Myocyte (in vitro differentiated cells): Measurements from ENCODE around the gene PTPRS. TPM values are rescaled to one million over a fixed set of nuclear protein-coding genes. Genes with fewer than 3 reads are reported as not detected.
A peak's percentile ranks its signal among the peaks of the same experiment; 100 is the strongest.

Source experiments
- DNase-seq: peaks from one replicate; pipeline ENCODE4 v3.0.0-alpha.2; 2012; ENCODE audit warnings: low read depth
- total RNA-seq: library from RNA; depleted of rRNA; stranded (reverse); fragments of >200 nt; gene quantifications from 2 replicates; pipeline ENCODE4 v1.2.3, GENCODE V29; 2014

The PTPRS gene
- total RNA-seq, 1 donor from 2014 or later: 104 TPM

DNA sequence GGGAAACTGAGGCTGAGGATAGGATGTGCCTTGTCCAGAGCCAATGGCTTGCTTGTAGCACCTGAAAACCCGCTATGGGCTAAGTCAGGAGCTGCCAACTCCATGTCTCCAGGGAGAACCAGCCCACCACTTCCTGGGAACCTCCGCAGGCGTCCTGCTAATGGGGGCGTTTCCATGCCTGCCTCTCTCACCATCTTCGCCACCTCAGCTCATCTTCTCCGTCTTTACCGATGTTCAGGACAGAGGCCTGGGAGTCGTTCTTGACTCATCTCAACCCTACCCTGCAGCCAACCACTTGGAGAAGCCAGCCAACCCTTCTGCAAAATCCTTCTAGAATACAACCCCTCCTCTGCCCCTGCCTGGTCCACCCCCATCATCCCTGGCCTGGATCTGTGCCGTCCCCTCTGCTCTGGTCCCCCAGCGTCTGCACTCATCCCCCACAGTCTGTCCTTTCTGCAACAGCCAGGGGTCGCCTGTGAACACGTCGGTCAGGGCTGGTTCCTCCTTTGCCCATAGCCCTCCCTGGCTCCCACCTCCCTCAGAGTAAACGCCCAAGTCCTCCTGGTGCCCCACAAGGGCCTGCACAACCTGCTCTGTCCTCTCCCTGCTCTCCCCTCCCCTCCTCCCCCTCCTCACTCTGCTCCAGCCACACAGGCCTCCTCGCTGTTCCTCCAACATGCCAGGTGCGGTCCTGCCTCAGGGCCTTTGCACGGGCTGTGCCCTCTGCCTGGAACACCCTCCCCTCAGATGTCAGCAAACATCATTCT is 31.0 kb downstream of the PTPRS start:
- DNase-seq: no peak

DNA sequence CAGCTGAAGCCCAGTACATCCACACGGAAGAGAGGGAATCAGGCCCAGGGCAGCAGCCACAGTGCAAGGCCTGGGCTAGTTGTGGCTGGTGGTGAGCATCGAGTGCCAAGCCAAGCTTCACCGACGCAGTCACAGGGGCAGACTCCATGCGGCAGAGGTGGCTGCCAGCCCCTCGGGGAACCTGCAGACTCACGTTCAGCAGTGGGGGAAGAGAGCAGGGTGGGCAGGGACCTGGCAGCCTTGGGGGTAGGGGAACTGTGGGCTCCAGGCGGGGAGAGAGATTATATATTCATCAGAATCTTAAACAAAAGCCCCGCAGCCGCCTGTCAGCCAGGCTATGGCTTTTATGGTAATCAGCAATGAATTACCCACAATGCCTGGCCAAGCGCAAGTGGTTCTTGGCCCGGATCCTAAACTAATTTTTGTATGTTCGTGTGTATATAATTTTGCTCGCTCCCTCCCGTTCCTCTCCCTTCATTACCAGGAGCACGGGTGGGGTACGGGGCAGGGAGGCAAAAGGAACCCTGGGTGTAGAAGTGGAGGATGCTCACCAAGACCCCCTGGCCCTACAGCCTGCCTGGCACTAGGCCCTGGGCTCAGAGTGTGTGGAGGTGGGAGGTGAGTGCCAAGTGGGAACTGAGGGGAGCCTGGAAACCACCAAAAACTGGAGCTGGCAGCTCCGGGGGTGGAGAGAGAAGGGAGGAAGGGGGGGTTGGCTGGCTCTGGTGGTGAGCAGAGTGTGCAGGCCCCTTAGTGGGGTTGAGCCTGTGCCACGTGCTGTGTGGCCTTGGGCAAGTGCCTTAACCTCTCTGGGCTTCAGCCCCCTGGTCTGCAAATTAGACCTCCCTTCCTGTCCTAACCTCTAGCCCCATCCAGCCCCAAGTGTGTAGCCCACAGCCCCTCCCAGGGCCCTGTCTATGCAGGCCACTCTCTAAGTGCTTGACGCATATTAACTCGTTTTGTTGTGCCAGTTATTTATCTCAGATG is 31.9 kb downstream of the PTPRS start:
- peak; percentile 49 for DNase-seq

DNA sequence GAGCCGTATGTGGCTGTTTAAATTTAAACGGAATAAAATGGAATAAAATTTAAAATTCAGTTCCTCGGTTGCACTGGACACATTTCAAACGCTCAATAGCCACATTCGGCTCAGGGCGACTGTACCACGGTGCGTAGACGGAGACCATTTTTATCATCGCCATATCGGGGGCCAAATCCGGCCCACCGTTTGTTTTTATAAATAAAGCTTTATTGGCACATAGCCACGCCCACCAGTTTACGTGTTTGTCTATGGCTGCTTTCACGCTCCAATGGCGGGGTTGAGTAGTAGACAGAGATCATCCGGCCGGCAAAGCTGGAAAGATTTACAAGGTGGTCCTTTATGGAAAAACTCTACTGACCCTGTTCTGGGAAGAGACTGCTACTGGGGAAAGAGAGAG is 33.0 kb downstream of the PTPRS start:
- no peak for DNase-seq

DNA sequence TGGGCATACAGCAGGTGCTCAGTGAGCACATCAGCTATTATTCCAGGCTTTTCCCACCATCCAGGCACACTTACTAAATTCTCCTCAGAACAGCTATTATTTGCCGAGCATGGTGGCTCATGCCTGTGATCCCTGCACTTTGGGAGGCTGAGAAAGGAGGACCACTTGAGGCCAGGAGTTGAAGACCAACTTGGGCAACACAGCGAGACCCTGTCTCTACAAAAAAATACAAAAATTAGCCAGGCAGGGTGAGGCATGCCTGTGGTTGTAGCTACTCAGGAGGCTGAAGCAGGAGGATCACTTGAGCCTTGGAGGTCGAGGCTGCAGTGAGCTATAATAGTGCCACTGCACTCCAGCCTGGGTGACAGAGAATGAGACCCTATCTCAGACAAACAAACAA is 35.4 kb downstream of the PTPRS start:
- DNase-seq: no peak

DNA sequence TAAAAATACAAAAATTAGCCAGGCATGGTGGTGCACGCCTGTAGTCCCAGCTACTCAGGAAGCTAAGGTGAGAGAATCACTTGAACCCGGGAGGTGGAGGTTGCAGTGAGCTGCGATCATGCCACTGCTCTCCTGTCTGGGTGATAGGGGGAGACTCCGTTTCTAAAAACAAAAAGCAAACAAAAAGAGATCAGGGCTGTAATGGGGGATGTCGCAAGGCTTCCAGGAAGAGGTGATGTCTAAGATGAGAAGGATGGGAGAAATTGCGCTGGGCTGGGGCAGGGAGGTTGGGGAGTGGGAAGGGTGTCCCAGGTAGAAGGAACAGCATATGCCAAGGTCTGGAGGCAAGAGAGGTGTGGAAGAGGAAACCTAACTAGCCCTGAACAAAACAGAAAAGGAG is 36.1 kb downstream of the PTPRS start:
- DNase-seq: no peak

DNA sequence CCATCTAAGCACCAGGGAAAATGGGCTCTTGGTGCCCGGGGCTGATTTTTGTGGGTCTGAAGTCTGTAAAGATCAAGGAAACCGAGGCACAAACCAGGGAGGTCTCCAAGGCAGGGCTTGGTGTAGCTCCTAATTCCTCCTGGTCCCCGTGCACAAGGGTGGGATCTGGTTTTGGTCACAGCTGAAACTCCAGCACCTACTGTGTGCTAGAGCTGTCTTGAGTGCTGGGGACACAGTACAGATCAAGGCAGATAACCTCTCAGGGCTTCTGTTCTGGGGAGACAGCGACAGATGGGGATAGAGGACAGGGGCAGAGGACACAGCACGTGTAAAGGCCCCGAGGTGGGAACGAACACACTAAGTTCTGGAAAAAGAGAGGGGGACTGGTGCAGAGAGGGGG is 37.4 kb downstream of the PTPRS start:
- DNase-seq: no peak

DNA sequence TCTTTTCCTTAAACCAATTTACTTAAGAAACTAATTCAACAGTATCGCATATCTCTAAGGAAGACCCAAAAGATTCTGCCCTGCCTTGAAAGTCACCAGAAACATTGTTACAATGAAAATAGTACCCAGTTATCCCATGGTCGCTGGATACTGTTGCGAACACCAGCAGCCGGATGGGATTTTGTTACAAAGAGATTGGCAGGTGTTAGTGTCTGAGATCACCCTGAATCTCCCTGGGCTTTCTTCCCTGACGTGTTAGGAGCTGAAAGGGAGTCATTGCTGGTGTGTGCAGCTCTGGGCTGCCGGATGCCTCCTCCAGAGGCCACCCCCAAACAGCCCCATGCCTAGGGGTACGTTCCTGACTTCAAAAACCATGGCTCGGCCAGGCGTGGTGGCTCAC is 38.2 kb downstream of the PTPRS start:
- peak; percentile 60 for DNase-seq

DNA sequence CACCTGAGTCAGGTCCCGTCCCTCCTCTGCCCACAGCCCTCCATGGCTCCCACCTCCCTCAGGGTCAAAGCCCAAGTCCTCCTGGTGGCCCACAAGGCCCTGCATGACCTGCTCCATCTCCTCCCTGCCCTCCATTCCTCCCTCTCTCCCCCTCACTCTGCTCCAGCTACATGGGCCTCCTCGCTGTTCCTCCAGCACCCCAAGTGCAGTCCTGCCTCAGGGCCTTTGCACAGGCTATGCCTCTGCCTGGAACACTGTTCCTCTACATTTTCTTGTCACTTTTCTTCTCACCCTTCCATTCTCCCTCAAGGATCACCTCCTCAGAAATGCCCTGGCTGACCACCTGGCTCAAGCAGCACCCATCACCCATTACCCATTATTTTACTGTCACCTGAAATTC is 41.5 kb downstream of the PTPRS start:
- no peak for DNase-seq

DNA sequence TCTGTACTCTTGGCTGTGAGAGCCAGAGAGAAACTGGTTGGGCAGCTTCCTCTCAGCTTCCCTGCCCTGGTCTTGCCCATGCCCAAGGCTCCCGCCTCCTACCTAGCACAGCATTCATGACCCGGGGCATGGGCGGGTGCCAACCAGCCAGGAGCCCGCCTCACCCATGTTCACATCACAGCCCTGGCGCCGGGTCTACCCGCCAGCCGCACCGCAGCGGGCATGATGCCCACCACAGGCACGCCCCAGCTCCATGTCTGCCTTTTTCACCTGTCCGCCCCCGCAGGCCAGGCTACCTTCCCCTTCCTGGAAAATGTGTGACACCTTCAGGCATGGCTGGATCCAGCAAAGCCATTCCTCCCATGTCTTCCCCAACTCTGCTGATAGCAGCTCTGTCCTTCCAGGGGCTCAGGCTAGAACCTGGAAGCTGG is 42.1 kb downstream of the PTPRS start:
- DNase-seq: no peak

DNA sequence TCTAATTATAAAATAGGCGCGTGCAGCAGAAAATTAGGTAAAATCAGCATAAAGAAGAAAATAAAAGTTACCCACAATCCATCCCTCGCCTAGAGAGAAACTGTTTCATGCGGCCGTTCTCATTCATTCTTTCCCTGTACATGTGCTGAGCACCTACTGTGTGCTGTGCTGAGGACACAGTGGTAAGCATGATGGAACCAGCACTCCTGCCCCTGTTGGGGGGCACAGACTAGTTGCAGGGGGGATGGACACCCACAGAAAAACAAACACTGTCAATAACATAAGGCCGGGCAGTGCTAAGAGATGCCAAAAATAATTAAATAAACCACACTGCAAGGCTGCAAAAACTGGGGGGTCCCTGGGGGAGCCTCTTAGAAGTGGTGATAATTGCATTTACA is 43.3 kb downstream of the PTPRS start:
- DNase-seq: no peak

DNA sequence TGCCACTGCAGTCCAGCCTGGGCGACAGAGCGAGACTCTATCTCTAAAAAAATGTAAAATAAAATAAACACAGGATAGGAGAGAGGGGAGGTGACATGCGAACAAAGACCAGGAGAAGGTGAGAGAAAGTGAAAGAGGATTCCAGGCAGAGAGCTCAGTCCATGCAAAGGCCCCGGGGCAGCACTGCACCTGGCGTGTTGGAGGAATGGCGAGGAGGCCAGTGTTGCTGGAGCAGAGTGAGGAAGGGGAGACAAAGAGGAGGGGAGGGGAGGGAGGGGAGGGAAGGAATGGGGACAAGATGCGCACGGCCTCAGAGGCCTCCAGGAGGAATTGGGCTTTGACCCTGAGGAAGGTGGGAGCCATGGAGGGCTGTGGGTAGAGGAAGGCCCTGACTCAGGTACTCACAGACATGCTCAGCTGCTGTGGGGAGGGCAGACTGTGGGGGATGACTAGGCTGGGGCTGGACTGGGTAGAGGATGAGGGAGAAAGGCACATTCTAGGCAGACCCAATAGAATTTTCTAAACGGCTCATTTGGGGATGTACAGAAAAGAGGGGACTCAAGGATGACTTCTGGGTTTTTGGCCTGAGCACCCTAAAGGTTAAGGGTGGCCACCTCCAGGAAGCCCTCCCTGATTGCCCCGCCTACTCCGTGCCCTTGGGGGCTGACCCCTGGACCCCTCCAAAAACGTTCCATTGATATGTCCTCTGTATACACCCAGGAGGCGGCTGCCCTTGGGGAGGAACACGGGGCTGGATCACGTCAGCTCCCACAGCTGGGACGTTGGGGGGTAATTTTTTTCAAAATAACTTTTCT is 43.9 kb downstream of the PTPRS start:
- no peak for DNase-seq

DNA sequence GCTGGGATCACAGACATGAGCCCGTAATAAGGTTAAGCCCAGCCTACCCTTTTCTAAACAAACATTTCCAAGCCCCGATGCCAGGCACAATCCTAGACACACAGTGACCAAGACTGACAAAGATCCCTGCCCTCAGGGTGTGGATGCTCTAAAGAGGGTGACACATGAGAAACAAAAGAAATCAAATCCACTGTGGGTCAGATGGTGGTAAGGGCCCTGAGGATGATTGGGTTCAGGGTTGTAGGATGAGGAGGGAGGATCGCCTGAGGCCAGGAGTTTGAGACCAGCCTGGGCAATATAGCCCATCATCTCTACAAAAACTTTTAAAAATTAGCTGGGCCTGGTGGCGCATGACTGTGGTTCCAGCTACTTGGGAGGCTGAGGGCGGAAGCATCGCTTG is 44.6 kb downstream of the PTPRS start:
- no peak for DNase-seq

DNA sequence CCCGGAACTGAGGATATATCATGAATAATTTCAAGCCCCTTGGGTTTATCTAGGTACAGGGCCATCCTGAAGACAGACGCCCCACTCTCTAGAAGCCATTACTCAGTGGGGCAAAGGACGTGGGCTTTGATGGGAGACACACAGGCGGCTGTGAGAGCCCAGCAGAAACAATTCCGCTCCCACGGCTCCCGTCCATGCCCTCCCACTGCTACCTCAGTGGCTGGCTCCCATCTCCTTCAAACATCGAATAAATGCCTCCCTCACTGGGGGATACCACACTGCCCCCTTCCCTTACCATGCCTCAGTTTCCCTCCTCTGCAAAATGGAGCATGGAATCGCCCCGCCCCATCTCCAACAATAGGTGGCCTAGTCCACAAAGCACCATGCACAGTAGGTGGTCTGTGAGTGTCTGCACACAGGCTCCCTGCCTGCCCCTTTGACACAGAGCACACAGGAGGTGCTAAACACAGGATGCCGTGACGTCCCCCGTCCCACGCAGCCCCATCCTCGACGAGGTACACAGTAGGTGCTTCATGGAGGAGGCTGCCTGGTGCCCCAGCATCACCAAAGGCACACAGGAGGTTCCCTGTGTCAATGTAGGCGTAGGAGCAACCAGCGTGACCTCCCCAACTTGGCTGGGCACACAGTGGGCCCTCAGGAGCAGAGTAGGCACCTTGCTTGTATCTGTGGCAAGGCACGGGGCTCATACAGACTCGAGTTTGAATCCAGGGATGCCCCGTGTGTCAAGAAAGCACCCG is 46.0 kb downstream of the PTPRS start:
- no peak for DNase-seq

DNA sequence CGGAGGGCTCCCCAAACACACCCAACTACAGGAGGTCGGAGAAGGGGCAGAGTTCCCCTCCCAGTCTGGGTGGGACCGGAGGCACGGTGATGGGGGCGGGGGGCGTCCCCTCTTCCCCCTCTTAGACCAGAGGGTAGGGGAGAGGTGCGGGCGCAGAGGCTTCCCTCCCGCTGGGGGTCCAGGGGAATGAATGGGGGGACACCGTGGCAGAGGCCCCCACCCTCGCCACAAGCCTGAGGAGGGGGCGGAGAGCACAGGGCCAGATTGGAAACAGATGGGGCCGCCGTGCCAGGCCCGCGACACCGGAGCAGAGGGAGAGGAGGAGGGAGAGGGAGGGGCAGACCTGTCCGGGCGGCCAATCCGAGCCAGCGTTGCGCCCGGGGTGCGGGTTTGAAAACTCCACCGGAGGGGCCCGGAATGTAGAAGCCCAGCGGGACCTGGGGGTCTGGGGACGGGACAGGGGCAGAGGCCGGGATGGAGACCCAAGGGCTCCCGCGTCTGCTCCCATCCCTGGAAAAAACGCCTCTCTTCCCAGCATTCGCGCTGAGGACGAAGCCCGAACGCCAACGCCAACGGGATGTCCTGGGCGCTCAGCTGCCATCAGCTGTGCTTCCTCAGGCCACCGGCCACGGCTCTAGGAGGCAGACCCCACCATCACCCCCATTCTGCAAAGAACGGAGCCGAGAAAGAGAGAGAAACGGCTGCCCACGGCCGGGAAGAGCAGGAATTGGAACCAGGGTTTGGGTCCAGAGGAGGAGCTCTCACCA is 46.8 kb downstream of the PTPRS start:
- DNase-seq: no peak

DNA sequence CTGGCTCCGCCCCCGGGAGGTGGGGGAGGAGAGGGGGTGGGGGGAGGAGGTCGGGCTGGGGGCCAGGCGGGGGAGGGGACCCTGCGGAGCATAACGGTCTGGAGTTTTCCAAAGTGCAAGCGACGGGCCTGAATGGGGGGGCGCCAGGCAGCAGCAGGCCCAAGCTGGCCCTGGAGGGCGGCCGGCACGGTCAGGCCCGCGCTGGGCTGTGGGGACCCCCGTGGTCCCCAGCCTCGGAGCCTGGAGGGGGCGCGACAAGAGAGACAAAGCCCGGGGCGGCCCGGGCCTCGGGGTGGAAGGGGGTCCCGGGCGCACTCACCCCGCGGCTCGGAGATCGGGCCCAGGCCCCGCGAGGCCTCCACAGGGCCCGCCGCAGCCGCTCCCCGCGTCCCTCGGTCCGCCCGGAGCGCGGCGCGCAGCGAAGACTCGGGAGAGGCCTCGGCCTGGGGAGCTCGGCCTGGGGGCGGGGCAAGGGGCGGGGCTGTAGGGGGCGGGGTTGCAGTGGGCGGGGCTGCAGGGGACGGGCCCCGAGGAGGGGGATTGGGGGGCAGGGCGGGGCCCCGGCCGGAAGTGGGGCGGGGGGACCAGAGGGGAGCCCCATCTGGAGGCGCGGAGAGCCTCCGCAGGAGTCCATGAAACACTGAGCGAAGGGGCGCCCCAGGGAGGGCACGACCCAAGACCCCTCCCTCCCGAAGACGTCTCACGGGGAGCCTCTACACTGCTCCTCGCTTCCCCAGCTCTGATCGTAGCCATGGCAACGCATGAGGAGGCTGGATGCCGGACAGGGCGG is 47.6 kb downstream of the PTPRS start:
- DNase-seq: peak; percentile 73

DNA sequence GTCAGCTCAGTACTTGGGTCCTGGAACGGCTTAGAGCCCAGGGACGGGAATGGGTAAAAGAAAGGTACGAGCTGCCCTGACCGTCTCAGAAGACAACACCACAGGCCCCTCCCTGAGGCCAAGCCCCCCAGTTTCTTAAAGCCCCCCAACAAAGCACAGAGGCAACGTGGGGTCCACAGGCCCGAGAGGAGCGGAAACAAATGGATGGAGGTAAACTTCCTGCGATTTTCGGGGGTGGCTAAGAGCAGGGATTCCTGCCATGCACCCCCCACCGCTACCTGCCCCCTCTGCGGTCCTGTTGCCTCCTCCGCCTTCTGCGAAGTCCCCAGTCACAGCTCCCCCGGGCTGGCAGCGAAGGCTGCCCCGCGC is 48.2 kb downstream of the PTPRS start:
- no peak for DNase-seq

DNA sequence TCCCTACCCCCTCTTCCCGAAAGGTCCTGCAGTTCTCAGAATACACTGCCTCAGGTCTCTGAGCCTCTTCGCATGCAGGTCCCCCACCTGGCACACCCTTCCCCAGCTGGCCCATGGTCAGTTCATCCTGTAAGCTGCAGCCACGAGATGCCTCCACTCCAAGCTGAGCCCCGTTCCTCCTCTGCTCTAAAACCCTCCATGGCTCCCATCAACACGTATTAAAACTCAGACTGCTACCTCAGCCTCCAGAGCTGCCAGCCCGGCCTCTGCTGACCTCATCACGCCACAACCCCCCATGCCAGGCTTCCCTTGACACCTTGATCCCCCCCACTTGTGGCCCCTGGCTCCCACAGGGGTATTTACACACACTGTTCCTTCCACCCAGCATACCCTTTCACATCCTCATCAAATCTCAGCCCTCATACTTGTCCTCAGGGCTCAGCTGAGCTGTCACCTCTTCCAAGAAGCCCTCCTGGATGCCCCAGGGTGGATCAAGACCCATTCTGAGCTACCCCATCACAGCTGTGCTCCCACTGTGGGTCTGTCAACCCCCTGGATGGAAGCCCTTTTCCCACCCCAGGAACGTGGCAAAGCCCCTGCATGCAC is 48.9 kb downstream of the PTPRS start:
- no peak for DNase-seq
